Astrocyte (in vitro differentiated cells and primary cell): Measurements from ENCODE around the gene SH2B3. TPM values are rescaled to one million over a fixed set of nuclear protein-coding genes. Genes with fewer than 3 reads are reported as not detected.

Source experiments
- DNase-seq: peaks from one replicate; pipeline ENCODE4 v3.0.0-alpha.2; 2010; ENCODE audit warnings: low read depth
- FAIRE-seq: peaks from 2 replicates; lab custom pipeline; 2011; peaks lifted over from hg19 to GRCh38; lab: Jason Lieb, UNC
- H2AFZ ChIP-seq: 2 replicates; pipeline ENCODE4 v1.6.0; 2012; ENCODE audit warnings: low read depth, low read length, inconsistent platforms
- H3K27ac ChIP-seq: 2 replicates; pipeline ENCODE4 v1.5.1; 2011; ENCODE audit warnings: low read depth, low read length, inconsistent platforms
- H3K27me3 ChIP-seq: 2 replicates; pipeline ENCODE4 v1.6.0; 2011; ENCODE audit warnings: low read length, inconsistent platforms; ENCODE audit not compliant: insufficient read depth
- H3K36me3 ChIP-seq: 2 replicates; pipeline ENCODE4 v1.5.1; 2011; ENCODE audit warnings: low read length, inconsistent platforms; ENCODE audit not compliant: insufficient read depth
- H3K4me1 ChIP-seq: 2 replicates; pipeline ENCODE4 v1.5.1; 2011; ENCODE audit warnings: low read length, inconsistent platforms; ENCODE audit not compliant: insufficient read depth
- H3K4me2 ChIP-seq: 2 replicates; pipeline ENCODE4 v1.6.0; 2012; ENCODE audit warnings: low read length, inconsistent platforms
- H3K4me3 ChIP-seq: 2 replicates; pipeline ENCODE4 v1.5.1; 2011; ENCODE audit warnings: low read depth, mild to moderate bottlenecking, low read length, inconsistent platforms; ENCODE audit not compliant: insufficient read depth
- H3K79me2 ChIP-seq: 2 replicates; pipeline ENCODE4 v1.6.0; 2012; ENCODE audit warnings: mild to moderate bottlenecking, low read length, inconsistent platforms; ENCODE audit not compliant: insufficient read depth
- H3K9ac ChIP-seq: 2 replicates; pipeline ENCODE4 v1.6.0; 2012; ENCODE audit warnings: mild to moderate bottlenecking, low read length, inconsistent platforms
- H3K9me3 ChIP-seq: 2 replicates; pipeline ENCODE4 v1.5.1; 2012; ENCODE audit warnings: low read depth, mild to moderate bottlenecking, low read length, inconsistent platforms; ENCODE audit not compliant: insufficient read depth
- H4K20me1 ChIP-seq: 2 replicates; pipeline ENCODE4 v1.6.0; 2012; ENCODE audit warnings: low read length, inconsistent platforms; ENCODE audit not compliant: insufficient read depth
- H3K27ac Mint-ChIP-seq: one replicate; pipeline ENCODE4 v1.8.0; 2021; ENCODE audit warnings: mild to moderate bottlenecking, mixed read lengths; ENCODE audit not compliant: unreplicated experiment
- H3K27me3 Mint-ChIP-seq: one replicate; pipeline ENCODE4 v1.8.0; 2021; ENCODE audit warnings: low read depth, mixed read lengths; ENCODE audit not compliant: unreplicated experiment
- H3K36me3 Mint-ChIP-seq: one replicate; pipeline ENCODE4 v1.8.0; 2021; ENCODE audit warnings: low read depth, mixed read lengths; ENCODE audit not compliant: unreplicated experiment
- H3K4me1 Mint-ChIP-seq: one replicate; pipeline ENCODE4 v1.8.0; 2021; ENCODE audit warnings: low read depth, mixed read lengths; ENCODE audit not compliant: unreplicated experiment
- H3K4me3 Mint-ChIP-seq: one replicate; pipeline ENCODE4 v1.8.0; 2021; ENCODE audit warnings: mild to moderate bottlenecking, moderate library complexity, mixed read lengths; ENCODE audit not compliant: unreplicated experiment
- H3K9me3 Mint-ChIP-seq: one replicate; pipeline ENCODE4 v1.8.0; 2021; ENCODE audit warnings: mild to moderate bottlenecking, mixed read lengths; ENCODE audit not compliant: unreplicated experiment
- EZH2 ChIP-seq: IDR thresholded peaks from 2 replicates; pipeline ENCODE4 v1.6.1; 2012; ENCODE audit warnings: mild to moderate bottlenecking, low read length, inconsistent platforms; ENCODE audit not compliant: insufficient read depth
- total RNA-seq: library from RNA; stranded (reverse); gene quantifications from 2 replicates; pipeline ENCODE4 v1.2.1, GENCODE V29; 2021
- TF ChIP-seq, protein P1 (sequence below): IDR thresholded peaks from 2 replicates; pipeline ENCODE4 v1.5.1; 2011; ENCODE audit warnings: low read depth, mild to moderate bottlenecking, inconsistent platforms, low read length, moderate library complexity; ENCODE audit not compliant: insufficient read depth

Gene SH2B3
- total RNA-seq, 1 donor from 2014 or later = 23.6 TPM

- no peak overlapping the region for H3K27ac Mint-ChIP-seq
- Histone ChIP-seq H4K20me1 (no peaks in the 10 kb centered on the region), H3K36me3 (no peaks in the 10 kb centered on the region), H3K27ac (no peak overlapping the region), H3K4me3 (no peak overlapping the region), H3K4me1 (no peaks in the 10 kb centered on the region), H3K9me3 (no peaks in the 10 kb centered on the region), H3K9ac (no peak overlapping the region), H3K27me3 (no peaks in the 10 kb centered on the region), H3K4me2 (no peak overlapping the region), H2AFZ (no peak overlapping the region), H3K79me2 (no peaks in the 10 kb centered on the region)
- H3K4me3 Mint-ChIP-seq = no peak overlapping the region
- H3K9me3 Mint-ChIP-seq = peaks cover 2% of the 10 kb centered on the region
- FAIRE-seq = no peak
- H3K36me3 Mint-ChIP-seq = no peaks in the 10 kb centered on the region
- H3K4me1 Mint-ChIP-seq = peaks cover 1% of the 10 kb centered on the region
- no peak for TF ChIP-seq EZH2
- H3K27me3 Mint-ChIP-seq = peaks cover 19% of the 10 kb centered on the region
- no peak for DNase-seq
These were observed 14.8 kb upstream of the SH2B3 start for GRCh38 chr12:111390910-111391309.

- no peaks in the 10 kb centered on the region for H3K27me3 ChIP-seq
- no peaks in the 10 kb centered on the region for H3K4me1 Mint-ChIP-seq
- H3K36me3 Mint-ChIP-seq = no peaks in the 10 kb centered on the region
- H3K27ac Mint-ChIP-seq = no peak overlapping the region
- no peak for FAIRE-seq
- no peak overlapping the region for H3K4me2 ChIP-seq
- no peak overlapping the region for H3K27ac ChIP-seq
- no peak overlapping the region for H2AFZ ChIP-seq
- H3K4me3 ChIP-seq = no peak overlapping the region
- no peak for DNase-seq
- TF ChIP-seq, protein P1, sequence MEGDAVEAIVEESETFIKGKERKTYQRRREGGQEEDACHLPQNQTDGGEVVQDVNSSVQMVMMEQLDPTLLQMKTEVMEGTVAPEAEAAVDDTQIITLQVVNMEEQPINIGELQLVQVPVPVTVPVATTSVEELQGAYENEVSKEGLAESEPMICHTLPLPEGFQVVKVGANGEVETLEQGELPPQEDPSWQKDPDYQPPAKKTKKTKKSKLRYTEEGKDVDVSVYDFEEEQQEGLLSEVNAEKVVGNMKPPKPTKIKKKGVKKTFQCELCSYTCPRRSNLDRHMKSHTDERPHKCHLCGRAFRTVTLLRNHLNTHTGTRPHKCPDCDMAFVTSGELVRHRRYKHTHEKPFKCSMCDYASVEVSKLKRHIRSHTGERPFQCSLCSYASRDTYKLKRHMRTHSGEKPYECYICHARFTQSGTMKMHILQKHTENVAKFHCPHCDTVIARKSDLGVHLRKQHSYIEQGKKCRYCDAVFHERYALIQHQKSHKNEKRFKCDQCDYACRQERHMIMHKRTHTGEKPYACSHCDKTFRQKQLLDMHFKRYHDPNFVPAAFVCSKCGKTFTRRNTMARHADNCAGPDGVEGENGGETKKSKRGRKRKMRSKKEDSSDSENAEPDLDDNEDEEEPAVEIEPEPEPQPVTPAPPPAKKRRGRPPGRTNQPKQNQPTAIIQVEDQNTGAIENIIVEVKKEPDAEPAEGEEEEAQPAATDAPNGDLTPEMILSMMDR = no peak
- no peak for TF ChIP-seq EZH2
- no peaks in the 10 kb centered on the region for H3K36me3 ChIP-seq
- peaks cover 2% of the 10 kb centered on the region for H3K9me3 Mint-ChIP-seq
- no peaks in the 10 kb centered on the region for H3K79me2 ChIP-seq
- H3K9ac ChIP-seq = no peak overlapping the region
- no peaks in the 10 kb centered on the region for H3K9me3 ChIP-seq
- H3K4me3 Mint-ChIP-seq = no peak overlapping the region
- H3K27me3 Mint-ChIP-seq = peaks cover 12% of the 10 kb centered on the region
- peaks cover 2% of the 10 kb centered on the region for H3K4me1 ChIP-seq
- H4K20me1 ChIP-seq = no peaks in the 10 kb centered on the region
These were observed 11.9 kb upstream of the SH2B3 start for GRCh38 chr12:111393700-111394300.

- FAIRE-seq = no peak
- H3K4me3 Mint-ChIP-seq = no peak overlapping the region
These were observed 11.2 kb upstream of the SH2B3 start for GRCh38 chr12:111394480-111394879.

More at GRCh38 chr12:111394480-111394879, 11.2 kb upstream of the SH2B3 start:
- Histone ChIP-seq H4K20me1 (no peaks in the 10 kb centered on the region), H3K4me1 (peaks cover 7% of the 10 kb centered on the region), H3K27me3 (no peaks in the 10 kb centered on the region), H3K27ac (no peak overlapping the region), H3K9ac (no peak overlapping the region), H3K36me3 (no peaks in the 10 kb centered on the region), H3K4me3 (no peak overlapping the region), H2AFZ (no peak overlapping the region), H3K4me2 (no peak overlapping the region), H3K79me2 (no peaks in the 10 kb centered on the region), H3K9me3 (no peaks in the 10 kb centered on the region)
- no peaks in the 10 kb centered on the region for H3K9me3 Mint-ChIP-seq
- peaks cover 12% of the 10 kb centered on the region for H3K27me3 Mint-ChIP-seq
- no peaks in the 10 kb centered on the region for H3K36me3 Mint-ChIP-seq
- no peak overlapping the region for H3K27ac Mint-ChIP-seq
- H3K4me1 Mint-ChIP-seq = no peaks in the 10 kb centered on the region
- no peak for DNase-seq
- TF ChIP-seq, protein P1 = no peak
- TF ChIP-seq EZH2 = no peak
